HG02588 (cell line): Measurements from ENCODE around the gene TBXAS1.

ENCODE experiments used
- ATAC-seq: cut with Tn5 transposase; IDR thresholded peaks from one replicate; pipeline ENCODE4 v1.9.1; 2021; ENCODE audit warnings: mild to moderate bottlenecking, moderate library complexity; ENCODE audit not compliant: unreplicated experiment

Gene TBXAS1

GRCh38 chr7:139829025-139829774, at the start of gene TBXAS1:
Gene TBXAS1 (plus strand): TSS chr7:139829264. CDS start chr7:139829391, 127 bp downstream.
- peak; percentile 32 for ATAC-seq

DNA sequence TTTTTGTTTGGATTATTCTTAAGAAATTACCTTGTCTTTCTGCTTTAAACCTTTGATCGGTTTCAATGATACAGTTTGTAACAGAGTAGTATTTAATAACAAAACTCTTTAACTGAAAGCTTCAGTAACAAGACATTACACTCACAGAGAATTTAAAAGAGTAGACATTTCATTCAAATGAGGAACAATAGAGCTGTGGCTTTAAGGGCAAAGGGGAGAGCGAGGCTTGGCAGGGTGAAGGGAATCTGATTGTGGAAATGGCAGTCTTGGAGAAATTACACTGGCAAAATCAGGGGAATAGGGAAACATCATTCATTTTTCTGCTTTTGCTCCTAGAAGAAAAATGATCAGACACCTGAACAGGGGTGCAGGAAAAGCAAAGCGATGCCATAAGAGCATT, 46.1 kb upstream of the TBXAS1 start:
- ATAC-seq: no peak

DNA sequence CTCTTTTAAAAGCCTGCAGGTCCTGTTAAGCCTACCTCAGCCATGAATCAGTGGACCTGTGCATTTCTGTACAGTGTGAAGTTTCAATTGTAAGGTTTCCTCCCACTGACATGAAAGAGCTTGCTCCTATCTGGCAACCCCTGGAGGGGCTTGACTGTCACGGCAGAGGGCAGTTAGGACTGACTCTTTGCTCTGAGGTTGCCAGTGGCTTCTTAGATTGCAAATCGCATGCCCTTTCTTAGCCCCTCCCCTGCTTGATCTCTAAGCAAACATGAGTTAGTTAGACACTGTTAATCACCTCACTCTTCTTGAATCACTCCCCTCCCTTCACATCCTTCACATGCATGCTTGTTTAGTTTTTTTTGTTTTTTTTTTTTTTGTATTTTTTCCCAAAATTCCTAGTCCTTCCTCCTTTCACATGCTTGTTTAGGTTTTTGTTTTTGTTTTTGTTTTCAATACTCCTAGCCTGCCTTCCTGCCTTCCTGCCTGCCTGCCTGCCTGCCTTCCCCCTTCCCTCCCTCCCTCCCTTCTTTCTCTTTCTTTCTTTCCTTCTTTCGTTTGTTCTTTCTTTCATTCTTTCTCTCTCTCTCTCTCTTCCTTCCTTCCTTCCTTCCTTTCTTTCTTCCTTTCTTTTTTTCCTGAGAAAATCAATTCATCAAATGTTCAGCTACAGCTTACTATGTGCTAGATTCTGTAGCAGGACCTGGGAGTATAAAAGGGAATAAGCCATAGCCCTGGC, 45.2 kb upstream of the TBXAS1 start:
- no peak for ATAC-seq

- ATAC-seq: no peak
Measured at GRCh38 chr7:139784648-139785047, 44.4 kb upstream of the TBXAS1 start.

DNA sequence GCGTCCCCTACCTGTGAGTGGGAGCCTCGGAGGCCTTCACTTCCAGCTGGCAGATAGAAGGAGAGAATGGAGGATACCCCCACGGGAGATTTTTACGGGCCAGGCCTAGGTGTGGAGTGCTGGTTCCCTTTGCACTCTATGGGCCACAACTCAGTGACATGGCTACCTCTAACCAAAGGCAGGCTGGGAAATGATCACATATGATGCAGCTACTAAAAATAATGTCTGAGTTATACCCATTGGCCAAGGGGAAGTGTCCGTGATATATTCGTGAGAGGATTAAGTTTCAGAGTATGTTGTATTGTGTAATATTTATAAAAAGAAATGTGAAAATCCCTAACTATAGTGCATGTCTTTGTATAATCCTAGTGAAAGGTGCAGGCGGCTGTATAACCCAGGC, 37.7 kb upstream of the TBXAS1 start:
- ATAC-seq: no peak

DNA sequence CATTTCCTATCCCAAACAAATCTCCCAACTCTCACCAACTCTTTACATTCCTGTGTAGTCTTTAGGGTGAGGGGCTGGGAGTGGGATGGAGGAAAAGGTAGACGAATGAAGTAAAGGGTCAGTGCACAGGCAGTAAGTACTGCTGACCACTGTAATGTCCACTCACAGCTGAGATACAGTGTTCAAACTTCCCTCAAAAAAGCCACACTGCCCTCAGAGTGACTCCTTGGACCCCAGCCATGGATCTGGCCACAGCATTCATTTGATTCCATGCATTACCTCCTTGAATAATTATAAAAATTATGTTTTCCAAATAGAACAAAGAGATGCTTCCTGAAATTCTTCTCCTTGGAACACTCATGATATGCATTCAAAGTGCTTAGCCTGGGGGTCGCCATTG, 31.5 kb upstream of the TBXAS1 start:
- no peak for ATAC-seq

- ATAC-seq: no peak
Measured at GRCh38 chr7:139798221-139798620, 30.8 kb upstream of the TBXAS1 start.

GRCh38 chr7:139798892-139799291, 30.2 kb upstream of the TBXAS1 start:
- no peak for ATAC-seq

DNA sequence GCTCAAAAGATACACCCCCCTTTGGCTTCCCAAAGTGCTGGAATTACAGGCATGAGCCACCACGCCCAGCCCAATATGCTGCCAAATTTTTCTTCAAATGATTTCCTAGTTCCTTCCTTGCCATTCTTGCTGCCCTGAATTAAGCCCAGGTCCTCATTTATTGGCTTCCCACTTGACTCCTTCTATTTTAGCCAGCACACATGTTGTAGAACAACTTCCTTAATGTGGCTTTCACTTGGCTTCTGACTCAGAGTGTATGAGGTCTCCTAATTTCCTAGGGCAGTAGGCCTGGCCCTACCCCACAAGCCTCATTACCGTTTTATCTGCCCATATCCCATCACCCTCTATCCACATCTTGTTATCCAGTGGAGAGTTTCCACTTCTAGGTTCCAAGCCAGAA, 29.5 kb upstream of the TBXAS1 start:
- no peak for ATAC-seq

GRCh38 chr7:139804571-139804970, 24.5 kb upstream of the TBXAS1 start:
- no peak for ATAC-seq

DNA sequence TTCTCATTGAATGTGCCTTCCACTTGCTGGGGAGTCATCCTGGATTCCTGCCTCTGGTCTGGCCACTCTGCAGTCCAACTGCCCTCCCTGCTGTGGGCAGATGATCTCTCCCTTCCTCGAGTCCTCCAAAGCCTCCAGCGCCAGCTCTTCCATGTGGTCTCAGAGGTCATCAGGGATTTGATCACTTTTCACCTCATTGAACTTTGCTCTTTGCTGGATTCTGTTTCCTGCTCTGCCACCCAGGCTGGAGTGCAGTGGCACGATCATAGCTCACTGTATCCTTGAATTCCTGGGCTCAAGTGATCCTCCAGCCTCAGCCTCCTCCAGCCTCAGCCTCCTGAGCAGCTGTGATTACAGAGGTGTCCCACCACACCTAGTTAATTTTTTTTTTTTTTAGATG, 22.1 kb upstream of the TBXAS1 start:
- no peak for ATAC-seq

DNA sequence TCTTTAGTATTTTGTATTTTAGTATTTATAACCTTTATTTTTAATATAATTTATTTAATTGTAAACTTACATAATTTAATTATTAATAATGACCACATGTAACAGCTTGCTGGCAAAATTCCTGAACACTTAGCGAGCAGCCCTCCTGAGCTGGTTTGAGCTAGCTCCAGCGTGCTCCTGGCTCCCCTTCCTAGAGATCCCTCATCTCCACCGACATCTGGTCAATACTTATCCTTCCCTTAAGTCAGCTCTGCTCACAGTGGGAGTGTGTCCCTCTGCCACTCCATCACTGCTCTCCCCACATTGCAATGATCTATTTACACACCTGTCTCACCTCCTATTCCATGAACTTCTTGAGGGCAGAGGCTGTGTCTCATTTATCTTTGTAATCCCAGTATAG, 20.6 kb upstream of the TBXAS1 start:
- ATAC-seq: no peak

GRCh38 chr7:139808846-139809442, 20.1 kb upstream of the TBXAS1 start:
- no peak for ATAC-seq

GRCh38 chr7:139811066-139811465, 18.0 kb upstream of the TBXAS1 start:
- no peak for ATAC-seq

- ATAC-seq: no peak
Measured at GRCh38 chr7:139813151-139813550, 15.9 kb upstream of the TBXAS1 start.

- no peak for ATAC-seq
Measured at GRCh38 chr7:139813689-139814088, 15.4 kb upstream of the TBXAS1 start.

- no peak for ATAC-seq
Measured at GRCh38 chr7:139817249-139817648, 11.8 kb upstream of the TBXAS1 start.

- ATAC-seq: no peak
Measured at GRCh38 chr7:139820089-139820488, 9.0 kb upstream of the TBXAS1 start.

GRCh38 chr7:139821349-139822105, 7.5 kb upstream of the TBXAS1 start:
- ATAC-seq: no peak

DNA sequence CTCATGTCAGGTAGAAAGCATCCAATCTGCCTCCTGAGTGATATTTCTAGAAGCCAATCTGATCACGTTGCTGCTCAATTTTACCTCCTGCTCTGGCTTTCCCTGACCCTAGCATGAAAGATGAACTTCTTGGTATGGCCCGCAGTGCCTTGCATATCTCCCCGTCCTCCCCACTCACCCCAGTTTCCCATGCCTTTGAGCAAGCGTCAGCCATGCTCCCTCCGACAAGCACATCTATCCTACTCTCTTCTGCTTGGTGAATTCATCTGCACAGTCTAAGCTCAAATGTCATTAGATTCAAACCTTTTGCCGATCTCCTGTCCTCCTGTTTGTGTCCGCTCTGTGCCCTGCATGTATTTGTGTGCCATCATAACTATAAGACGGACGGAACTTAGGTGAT, 6.2 kb upstream of the TBXAS1 start:
- no peak for ATAC-seq

- ATAC-seq: no peak
Measured at GRCh38 chr7:139823959-139824521, 5.0 kb upstream of the TBXAS1 start.
